Left lung (tissue), 10 donors: ENCODE measurements around the gene ATP1A4. TPM values are rescaled to one million over a fixed set of nuclear protein-coding genes. Genes with fewer than 3 reads are reported as not detected.

Experiments
- ATAC-seq: fragments of 200-7000 bp; cut with Tn5 transposase; one replicate; pipeline ENCODE4 v1.9.1; 2020; ENCODE audit warnings: moderate library complexity
- DNase-seq, 4 donors: peaks; one replicate each; pipeline ENCODE4 v3.0.0-alpha.2; 2013 to 2020
- H3K27ac ChIP-seq, 2 donors: fragments of 200-600 bp; sonication (generic) in 1 of 2; one replicate each; pipeline versions ENCODE4 v1.5.0 to v1.8.0; 2020 to 2021
- H3K27me3 ChIP-seq, 2 donors: fragments of 200-600 bp; sonication (generic) in 1 of 2; one replicate each; pipeline versions ENCODE4 v1.5.0 to v1.8.0; 2020 to 2021
- H3K36me3 ChIP-seq, 2 donors: fragments of 200-600 bp; sonication (generic) in 1 of 2; one replicate each; pipeline versions ENCODE4 v1.5.0 to v1.8.0; 2020 to 2021
- H3K4me1 ChIP-seq, 2 donors: fragments of 200-600 bp; one replicate each; pipeline ENCODE4 v1.8.0; 2021
- H3K4me3 ChIP-seq, 2 donors: fragments of 200-600 bp; sonication (generic) in 1 of 2; one replicate each; pipeline versions ENCODE4 v1.5.0 to v1.8.0; 2020 to 2021; ENCODE audit warnings: mild to moderate bottlenecking in 1 of 2
- H3K9me3 ChIP-seq, 2 donors: fragments of 200-600 bp; sonication (generic) in 1 of 2; one replicate each; pipeline versions ENCODE4 v1.5.0 to v1.8.0; 2020 to 2021
- intact Hi-C, 2 donors: fragments of 100-400 bp; cut with DNase I; formaldehyde crosslinking; loops; one replicate each; pipeline versions ENCODE4 v1.11.2 to v1.14.2; 2022
- polyA plus RNA-seq, 6 donors: library from polyadenylated mRNA; unstranded; fragments of 120-200 nt; gene quantifications; one replicate each; pipeline ENCODE4 v1.2.1, GENCODE V29; 2013; ENCODE audit not compliant: insufficient read length in 6 of 6
- total RNA-seq, 2 donors: library from RNA; stranded (reverse); fragmentation: NEBNext Ultra II Directional; extraction: Animal tissue kit (Norgen Biotek cat#: 25700); gene quantifications; one replicate each; pipeline ENCODE4 v1.2.1, GENCODE V29; 2021
- TF ChIP-seq, protein P1 (sequence below), 2 donors: fragments of 200-600 bp; sonication (generic) in 1 of 2; IDR thresholded peaks; one replicate each; pipeline versions ENCODE4 v1.5.0 to v1.8.0; 2021; ENCODE audit warnings: antibody characterized with exemption in 2 of 2
- donor health status: DM: no; HTN: yes; CAD: no.
- donor health status: DM: no; HTN: no; CAD: no.

ATP1A4 gene
- total and polyA plus RNA-seq, 8 donors = 0.10 to 0.26 (median 0.17) TPM; not detected in 2

DNA sequence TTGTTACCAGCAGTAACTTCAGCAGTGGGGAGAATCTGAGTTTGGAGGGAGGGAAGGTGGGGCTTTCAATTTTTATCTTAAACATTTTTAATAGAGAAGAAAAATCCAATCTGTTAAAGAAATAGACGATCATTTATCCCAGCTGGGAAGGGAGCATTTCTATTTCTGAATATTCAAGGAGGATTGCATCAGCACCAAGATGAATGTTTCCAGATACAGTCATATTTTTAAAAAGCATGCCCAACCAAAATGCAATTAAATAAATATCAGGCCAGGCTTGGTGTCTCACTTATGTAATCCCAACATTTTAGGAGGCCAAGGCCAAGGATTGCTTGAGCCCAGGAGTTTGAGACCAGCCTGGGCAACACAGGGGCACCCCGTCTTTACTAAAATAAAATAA, 1.7 kb upstream of the ATP1A4 start:
- DNase-seq (no peak), ATAC-seq (no peak)
- intact Hi-C loops = no loop called here
- no peak overlapping the region for H3K4me3 ChIP-seq
- no peaks in the 10 kb centered on the region for H3K36me3 ChIP-seq
- H3K4me1 ChIP-seq = no peaks in the 10 kb centered on the region
- no peaks in the 10 kb centered on the region for H3K9me3 ChIP-seq
- TF ChIP-seq, protein P1, sequence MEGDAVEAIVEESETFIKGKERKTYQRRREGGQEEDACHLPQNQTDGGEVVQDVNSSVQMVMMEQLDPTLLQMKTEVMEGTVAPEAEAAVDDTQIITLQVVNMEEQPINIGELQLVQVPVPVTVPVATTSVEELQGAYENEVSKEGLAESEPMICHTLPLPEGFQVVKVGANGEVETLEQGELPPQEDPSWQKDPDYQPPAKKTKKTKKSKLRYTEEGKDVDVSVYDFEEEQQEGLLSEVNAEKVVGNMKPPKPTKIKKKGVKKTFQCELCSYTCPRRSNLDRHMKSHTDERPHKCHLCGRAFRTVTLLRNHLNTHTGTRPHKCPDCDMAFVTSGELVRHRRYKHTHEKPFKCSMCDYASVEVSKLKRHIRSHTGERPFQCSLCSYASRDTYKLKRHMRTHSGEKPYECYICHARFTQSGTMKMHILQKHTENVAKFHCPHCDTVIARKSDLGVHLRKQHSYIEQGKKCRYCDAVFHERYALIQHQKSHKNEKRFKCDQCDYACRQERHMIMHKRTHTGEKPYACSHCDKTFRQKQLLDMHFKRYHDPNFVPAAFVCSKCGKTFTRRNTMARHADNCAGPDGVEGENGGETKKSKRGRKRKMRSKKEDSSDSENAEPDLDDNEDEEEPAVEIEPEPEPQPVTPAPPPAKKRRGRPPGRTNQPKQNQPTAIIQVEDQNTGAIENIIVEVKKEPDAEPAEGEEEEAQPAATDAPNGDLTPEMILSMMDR (IDR thresholded peaks at IDR 0.05) = no peak
- no peak overlapping the region for H3K27ac ChIP-seq
- H3K27me3 ChIP-seq = no peaks in the 10 kb centered on the region

DNA sequence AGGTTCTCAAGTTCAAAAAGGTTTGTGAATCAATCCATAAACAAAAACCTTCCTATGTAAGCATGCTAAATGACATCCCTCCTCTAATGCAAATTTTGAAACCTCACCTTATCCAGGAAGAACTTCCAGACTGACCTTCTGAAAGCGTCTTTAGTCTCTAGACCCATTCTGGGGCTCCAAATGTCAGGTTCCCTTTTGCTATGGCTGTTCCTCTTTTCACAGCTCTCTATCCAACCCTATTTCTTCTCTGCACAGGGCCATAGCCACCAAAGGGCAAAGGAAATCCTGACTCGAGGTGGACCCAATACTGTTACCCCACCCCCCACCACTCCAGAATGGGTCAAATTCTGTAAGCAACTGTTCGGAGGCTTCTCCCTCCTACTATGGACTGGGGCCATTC, 3.4 kb downstream of the ATP1A4 start:
- Histone ChIP-seq H3K4me1 (no peaks in the 10 kb centered on the region), H3K27ac (no peak overlapping the region), H3K4me3 (no peak overlapping the region), H3K9me3 (no peaks in the 10 kb centered on the region), H3K27me3 (no peaks in the 10 kb centered on the region), H3K36me3 (no peaks in the 10 kb centered on the region)
- DNase-seq (no peak), ATAC-seq (no peak)
- intact Hi-C loops = no loop called here
- TF ChIP-seq, protein P1 (IDR thresholded peaks at IDR 0.05) = no peak

DNA sequence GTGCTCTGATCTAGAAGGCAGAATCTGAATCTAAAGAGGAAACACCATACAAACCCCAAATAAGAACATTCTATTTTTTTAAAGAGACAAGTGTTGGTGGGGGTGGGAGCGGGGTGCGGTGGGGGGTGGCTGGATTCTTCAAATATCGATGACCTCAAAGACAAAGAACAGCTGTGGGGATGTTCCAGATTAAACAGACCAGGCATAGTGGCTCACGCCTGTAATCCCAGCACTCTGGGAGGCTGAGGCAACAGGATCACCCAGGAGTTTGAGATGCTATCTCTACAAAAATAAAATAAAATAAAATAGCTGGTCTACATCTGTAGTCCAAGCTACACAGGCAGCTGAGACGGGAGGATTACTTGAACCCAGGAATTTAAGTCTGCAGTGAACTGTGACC, 5.0 kb downstream of the ATP1A4 start:
- TF ChIP-seq, protein P1 (IDR thresholded peaks at IDR 0.05) = no peak
- H3K4me1 ChIP-seq = no peaks in the 10 kb centered on the region
- no peaks in the 10 kb centered on the region for H3K27me3 ChIP-seq
- H3K9me3 ChIP-seq = no peaks in the 10 kb centered on the region
- no peaks in the 10 kb centered on the region for H3K36me3 ChIP-seq
- DNase-seq (no peak), ATAC-seq (no peak)
- H3K4me3 ChIP-seq = no peak overlapping the region
- H3K27ac ChIP-seq = no peak overlapping the region
- intact Hi-C loops = no loop called here

DNA sequence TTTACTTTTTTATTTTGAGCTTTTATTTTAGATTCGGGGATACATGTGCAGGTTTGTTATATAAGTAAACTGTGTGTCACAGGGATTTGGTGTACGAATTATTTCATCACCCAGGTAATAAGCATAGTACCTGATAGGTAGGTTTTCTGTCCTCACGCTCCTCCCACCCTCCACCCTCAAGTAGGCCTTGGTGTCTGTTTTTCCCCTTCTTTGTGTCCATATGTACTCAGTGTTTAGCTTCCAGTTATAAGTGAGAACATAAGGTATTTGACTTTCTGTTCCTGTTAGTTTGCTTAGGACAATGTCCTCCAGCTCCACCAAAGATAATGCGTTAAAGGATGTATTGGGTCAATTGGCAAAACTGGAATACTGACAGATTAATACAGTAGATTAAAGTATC, 5.8 kb downstream of the ATP1A4 start:
- Histone ChIP-seq H3K9me3 (no peaks in the 10 kb centered on the region), H3K36me3 (no peaks in the 10 kb centered on the region), H3K27ac (no peak overlapping the region), H3K4me1 (peaks cover 0 to 5% of the 10 kb centered on the region in 2 donors), H3K4me3 (no peak overlapping the region), H3K27me3 (no peaks in the 10 kb centered on the region)
- TF ChIP-seq, protein P1 (IDR thresholded peaks at IDR 0.05) = no peak
- ATAC-seq (no peak), DNase-seq (peak in 1 of 4 donors; percentile 13)
- intact Hi-C loops = no loop called here

DNA sequence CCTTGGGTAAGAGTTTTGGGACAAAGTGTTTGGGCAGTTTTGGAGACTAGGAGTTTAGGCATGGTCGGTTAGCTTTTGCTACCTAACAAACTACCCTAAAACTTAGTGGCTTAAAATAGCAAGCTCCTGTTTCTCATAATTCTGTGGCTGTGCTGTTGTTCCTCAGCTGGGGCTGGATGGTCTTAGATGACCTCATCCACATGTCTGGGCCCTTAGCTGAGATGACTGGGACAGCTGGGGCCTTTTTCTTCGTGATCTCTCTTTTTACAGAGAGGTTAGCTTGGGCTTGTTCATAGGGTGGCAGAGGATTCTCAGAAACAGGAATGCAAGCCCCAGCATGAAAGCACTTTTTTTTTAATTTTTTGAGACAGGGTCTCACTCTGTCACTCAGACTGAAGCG, 6.6 kb downstream of the ATP1A4 start:
- TF ChIP-seq, protein P1 (IDR thresholded peaks at IDR 0.05) = no peak

More for the DNA sequence above, 6.6 kb downstream of the ATP1A4 start:
- Histone ChIP-seq H3K27me3 (no peaks in the 10 kb centered on the region), H3K36me3 (no peaks in the 10 kb centered on the region), H3K4me3 (no peak overlapping the region), H3K4me1 (peaks cover 0 to 5% of the 10 kb centered on the region in 2 donors), H3K9me3 (no peaks in the 10 kb centered on the region), H3K27ac (no peak overlapping the region)
- no peak for ATAC-seq
- DNase-seq = no peak
- intact Hi-C loops = no loop called here
